Ramos (cell line): ENCODE measurements around the gene NDUFB10.

Experiments
- in situ Hi-C: fragments of 300-500 bp; cut with MboI; formaldehyde crosslinking; loops from one replicate; pipeline ENCODE4 v1.14.3; 2022; ENCODE audit warnings: low sequenced_read_pairs; ENCODE audit not compliant: unreplicated experiment

The NDUFB10 gene

GRCh38 chr16:1982013-1982433 lies 22.7 kb downstream of the NDUFB10 start:
- in situ Hi-C loops = no loop called here

DNA sequence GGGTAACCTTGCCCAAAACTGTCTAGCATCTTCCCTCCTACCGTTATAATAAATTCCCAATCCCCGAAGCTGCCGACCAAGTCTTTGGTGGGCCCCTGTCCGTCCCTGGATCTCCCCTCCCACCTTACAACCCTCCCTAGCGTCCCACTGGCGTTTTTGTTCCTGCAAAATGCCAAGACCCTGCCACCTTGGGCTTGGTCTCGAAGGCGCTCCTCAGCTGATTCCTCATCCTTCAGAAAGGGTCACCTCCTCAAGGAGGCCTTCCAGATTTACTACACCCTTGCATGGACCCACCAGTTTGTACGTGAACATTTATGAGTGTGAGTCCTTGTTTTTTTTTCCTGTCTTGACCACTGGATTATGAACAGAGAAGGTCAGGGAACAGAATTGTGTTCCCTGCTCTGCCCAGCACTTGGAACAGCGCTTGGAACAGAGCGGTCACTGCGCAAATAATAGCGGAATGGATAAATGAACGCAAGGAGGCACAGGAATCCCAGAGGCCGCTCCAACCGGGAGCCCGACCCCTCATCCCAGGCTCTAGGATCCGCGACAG lies 23.7 kb downstream of the NDUFB10 start:
- in situ Hi-C loops = no loop called here

DNA sequence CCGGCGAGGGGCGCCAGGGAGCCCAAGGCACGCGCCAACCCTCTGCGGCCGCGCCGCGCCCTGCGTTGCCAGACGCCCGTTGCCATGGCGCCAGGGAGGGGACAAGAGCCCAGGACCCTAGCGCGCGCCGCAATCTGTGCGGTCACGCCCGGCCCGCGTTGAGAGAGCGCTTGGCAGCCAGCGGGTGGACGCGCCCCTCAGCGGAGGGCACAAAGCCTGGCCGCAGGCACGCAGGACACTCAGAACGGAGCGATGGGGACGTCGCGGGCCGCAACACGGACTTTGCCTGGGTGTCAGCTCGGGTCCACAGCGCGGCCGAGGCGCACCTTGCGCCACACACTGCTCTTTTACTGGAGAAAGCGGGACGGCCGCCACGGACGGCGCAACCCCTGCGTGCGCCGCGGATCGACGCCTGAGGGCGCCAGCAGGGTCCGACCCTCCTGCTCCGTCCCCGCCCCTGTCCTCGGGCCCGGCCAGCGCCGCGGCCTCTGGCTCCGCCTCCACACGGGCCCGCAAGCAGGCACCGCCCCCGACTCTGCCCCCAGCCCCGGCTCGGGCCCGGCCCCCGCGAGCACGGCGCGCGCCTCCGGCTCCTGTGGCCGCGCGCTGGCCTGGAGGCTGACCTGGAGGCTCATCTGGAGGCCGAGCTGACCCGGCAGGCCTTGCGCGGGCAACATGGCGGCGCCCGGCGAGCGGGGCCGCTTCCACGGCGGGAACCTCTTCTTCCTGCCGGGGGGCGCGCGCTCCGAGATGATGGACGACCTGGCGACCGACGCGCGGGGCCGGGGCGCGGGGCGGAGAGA lies 24.4 kb downstream of the NDUFB10 start, which contains the start of gene GFER:
Gene GFER, plus strand, starts transcription at position 650 of the 803 bp plus-strand sequence. Its CDS starts 26 bp downstream, at position 676.
- in situ Hi-C loops = no loop called here

- in situ Hi-C loops = no loop called here
Measured at GRCh38 chr16:1984347-1985225, 25.2 kb downstream of the NDUFB10 start.

DNA sequence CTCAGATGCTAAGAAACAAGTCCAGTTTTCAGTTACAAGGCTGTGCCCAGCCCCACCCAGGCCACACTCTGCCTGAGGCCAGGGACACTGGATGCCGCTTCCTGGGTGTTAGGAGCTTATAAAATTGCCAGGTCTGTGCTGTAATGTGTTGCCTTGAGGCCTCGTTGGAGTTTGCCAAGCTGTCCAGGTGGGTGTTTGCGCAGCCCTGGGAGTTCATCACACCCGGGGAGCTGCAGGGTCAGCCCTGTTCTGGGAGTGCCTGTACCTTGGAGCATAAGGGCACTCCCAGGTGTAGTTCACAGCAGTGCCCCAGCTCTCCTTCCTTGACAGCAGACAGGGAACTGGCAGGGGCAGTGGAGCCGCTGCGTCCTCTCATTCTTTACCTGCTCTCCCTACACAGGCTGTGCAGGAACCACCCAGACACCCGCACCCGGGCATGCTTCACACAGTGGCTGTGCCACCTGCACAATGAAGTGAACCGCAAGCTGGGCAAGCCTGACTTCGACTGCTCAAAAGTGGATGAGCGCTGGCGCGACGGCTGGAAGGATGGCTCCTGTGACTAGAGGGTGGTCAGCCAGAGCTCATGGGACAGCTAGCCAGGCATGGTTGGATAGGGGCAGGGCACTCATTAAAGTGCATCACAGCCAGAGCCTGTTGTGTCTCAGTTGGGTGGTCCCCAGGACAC lies 26.3 kb downstream of the NDUFB10 start:
- in situ Hi-C loops = no loop called here

DNA sequence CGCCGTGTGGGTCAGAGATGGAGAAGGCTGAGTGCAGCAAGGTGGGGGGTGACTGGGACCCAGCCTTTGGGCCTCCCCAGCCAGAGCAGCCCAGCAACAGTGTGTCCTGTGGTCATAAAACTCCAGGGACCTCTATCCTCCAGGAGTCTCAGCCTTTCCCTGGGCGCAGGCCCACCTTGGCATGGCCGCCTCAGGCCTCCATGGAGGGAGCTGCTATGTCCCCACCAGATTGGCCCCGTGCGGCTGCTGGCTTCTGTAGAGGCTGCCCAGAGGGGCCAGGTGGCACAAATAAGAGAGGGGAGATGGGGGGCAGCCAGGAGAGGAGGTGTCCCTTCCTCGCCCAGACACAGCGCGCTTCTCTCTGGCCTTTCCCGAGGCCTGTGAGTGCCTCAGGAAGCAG lies 27.9 kb downstream of the NDUFB10 start:
- in situ Hi-C loops = no loop called here

DNA sequence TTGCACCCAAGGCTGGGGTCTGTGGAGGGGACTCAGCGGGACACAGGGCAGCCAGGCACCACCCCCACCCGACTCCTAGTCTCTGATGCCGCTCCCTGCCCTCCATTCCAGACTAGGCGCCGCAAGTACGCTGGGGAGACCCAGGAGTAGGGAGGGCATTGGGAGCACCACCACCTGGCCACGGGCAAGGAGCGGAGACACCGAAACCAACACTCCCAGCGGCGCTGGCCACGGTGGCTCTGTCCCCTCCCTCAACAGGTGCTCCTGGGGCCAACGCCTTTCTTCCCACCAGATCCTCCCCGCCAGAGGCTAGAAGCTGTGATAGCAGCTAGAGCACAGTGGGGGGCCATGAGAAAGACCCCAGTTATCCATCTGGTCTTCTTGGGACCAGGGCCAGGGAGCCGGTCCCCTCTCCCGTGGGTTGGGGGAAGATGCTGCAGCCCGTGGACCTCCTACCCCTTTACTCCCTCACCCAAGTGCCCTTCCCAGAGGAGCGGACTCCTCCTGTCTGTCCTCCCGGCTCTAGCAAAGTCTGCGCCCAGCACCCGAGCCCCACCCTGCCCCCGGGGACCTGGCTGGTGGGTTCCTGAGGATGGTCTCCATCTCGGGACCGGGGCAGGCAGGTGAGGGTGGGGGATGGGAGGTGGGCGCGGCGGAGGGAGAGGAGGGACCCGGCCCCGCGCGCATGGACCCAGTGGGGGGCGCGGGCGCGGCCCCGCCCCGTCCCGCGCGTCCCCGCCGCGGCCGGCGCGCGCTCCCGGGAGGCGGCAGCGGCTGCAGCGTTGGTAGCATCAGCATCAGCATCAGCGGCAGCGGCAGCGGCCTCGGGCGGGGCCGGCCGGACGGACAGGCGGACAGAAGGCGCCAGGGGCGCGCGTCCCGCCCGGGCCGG lies 30.1 kb downstream of the NDUFB10 start, which contains the start of gene SYNGR3:
Gene SYNGR3, plus strand, starts transcription at position 762 of the 892 bp plus-strand sequence. CDS start 133 bp downstream, outside the sequence.
- in situ Hi-C loops = no loop called here

DNA sequence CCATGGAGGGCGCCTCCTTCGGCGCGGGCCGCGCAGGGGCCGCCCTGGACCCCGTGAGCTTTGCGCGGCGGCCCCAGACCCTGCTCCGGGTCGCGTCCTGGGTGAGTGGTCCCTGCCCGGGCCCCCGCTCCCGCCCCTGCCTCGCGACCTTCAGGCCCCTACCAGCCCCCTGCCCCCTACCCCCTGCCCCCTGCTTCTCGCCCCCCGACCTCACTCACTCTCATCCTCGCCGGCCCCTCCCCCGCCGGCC lies 30.7 kb downstream of the NDUFB10 start:
- in situ Hi-C loops = no loop called here

DNA sequence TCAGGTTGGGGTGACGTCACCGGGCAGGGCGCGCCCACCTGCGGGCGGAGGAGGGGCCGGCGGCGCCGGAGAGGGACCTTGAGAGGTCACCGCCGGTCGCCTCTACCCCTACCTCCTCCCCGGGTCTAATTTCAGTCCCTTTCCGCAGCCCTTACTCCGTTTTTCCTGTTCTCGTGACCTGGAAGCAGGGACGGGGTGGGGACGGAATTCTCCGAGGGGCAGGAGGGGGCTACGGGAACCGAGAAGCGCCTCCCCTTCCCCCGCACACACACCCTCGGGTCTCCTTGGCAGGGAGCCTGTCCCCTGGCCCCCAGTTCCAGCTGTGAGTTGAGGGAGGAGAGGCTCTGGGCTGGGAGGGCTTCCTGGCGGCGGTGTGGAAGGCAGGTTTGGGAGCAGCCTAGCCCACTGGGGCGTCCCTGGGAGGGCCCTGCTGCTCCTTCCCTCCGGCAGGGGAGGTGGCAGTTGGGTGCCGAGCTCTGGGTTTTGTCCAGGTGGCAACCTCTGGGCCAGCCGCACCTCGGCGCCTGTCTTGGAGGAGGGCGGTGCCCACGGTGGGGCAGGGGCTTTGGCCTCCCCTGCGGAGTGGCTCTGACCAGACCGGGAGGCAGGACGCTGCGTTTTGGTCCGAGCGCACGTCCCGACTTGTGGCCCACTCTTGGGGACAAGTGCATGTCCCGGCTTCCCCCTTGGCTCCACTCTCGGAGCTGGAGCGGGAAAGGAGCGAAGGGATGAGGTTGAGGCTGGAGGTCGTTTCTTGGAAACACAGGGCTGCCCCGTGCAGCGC lies 31.2 kb downstream of the NDUFB10 start:
- in situ Hi-C loops = no loop called here

GRCh38 chr16:1991135-1991551 lies 31.8 kb downstream of the NDUFB10 start:
- in situ Hi-C loops = no loop called here

GRCh38 chr16:1991588-1991947 lies 32.2 kb downstream of the NDUFB10 start:
- in situ Hi-C loops = no loop called here

GRCh38 chr16:1991948-1992703 lies 32.8 kb downstream of the NDUFB10 start:
- in situ Hi-C loops = no loop called here

GRCh38 chr16:1992704-1993317 lies 33.5 kb downstream of the NDUFB10 start:
- in situ Hi-C loops = no loop called here

DNA sequence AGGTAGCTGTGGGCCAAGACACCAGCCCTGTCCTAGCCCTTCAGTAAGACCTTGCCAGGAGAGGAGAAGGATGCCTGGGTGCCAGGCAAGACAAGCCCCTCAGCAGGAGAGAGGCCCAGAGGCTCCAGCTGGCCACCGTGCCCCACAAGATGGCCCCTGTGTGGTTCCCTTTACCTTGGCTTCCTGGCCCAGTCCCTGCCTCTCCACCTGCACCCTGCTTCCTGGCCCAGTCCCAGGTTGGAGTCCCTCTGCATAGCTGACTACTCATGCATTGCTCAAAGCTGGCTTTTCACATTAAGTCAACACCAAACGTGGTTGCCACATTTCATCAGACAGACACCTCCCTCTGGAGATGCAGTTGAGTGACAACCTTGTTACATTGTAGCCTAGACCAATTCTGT lies 34.4 kb downstream of the NDUFB10 start:
- in situ Hi-C loops = no loop called here

GRCh38 chr16:1997494-1998359 lies 38.4 kb downstream of the NDUFB10 start:
- in situ Hi-C loops = no loop called here

- in situ Hi-C loops = no loop called here
Measured at GRCh38 chr16:1998360-1998835, 39.1 kb downstream of the NDUFB10 start.
